VCaP (cell line): ENCODE measurements around the gene TDO2.

Experiments
- H3K27ac ChIP-seq: fragments of 450-650 bp; 2 replicates; pipeline ENCODE4 v1.5.1; 2017
- CTCF ChIP-seq: fragments of 450-650 bp; conservative IDR thresholded peaks from 2 replicates; pipeline ENCODE4 v1.5.1; 2017; ENCODE audit warnings: mild to moderate bottlenecking, moderate library complexity

Gene TDO2

GRCh38 chr4:155907556-155907955, 4.1 kb downstream of the TDO2 start:
- no peak for TF ChIP-seq CTCF

GRCh38 chr4:155908187-155909139, 5.0 kb downstream of the TDO2 start:
- no peak overlapping the region for H3K27ac ChIP-seq
- TF ChIP-seq CTCF, result no peak

More at GRCh38 chr4:155907556-155907955, 4.1 kb downstream of the TDO2 start:
- H3K27ac ChIP-seq, result no peak overlapping the region

GRCh38 chr4:155909615-155910226, 6.2 kb downstream of the TDO2 start:
- H3K27ac ChIP-seq, result no peak overlapping the region
- no peak for TF ChIP-seq CTCF

- no peak for TF ChIP-seq CTCF
- H3K27ac ChIP-seq, result no peak overlapping the region
Observed at GRCh38 chr4:155911905-155912304, 8.4 kb downstream of the TDO2 start.

- no peak for TF ChIP-seq CTCF
- H3K27ac ChIP-seq, result peak overlapping the region; percentile 53
Observed at GRCh38 chr4:155914782-155915181, 11.3 kb downstream of the TDO2 start.

GRCh38 chr4:155921597-155921996, 18.1 kb downstream of the TDO2 start:
- no peak overlapping the region for H3K27ac ChIP-seq
- no peak for TF ChIP-seq CTCF

GRCh38 chr4:155924637-155925036, 21.1 kb downstream of the TDO2 start:
- TF ChIP-seq CTCF, result no peak
- no peak overlapping the region for H3K27ac ChIP-seq
